ENCODE data around the gene UBALD2.

GRCh38 chr17:76235883-76236282 lies 29.3 kb upstream of the UBALD2 start:
- TF ChIP-seq CTCF (IDR thresholded peaks at IDR 0.05) (no peak), POLR2AphosphoS5 (IDR thresholded peaks at IDR 0.05) (no peak), EP300 (IDR thresholded peaks at IDR 0.05) (no peak), POLR2A (IDR thresholded peaks at IDR 0.05) (no peak)
